Natural killer cell treated with Interleukin-12 subunit alpha and Interleukin-12 subunit beta and Interleukin-15 and Interleukin-18, amount 100 ng/mL, for 72 hours (primary cell): ENCODE data around the gene CYSLTR2. TPM values are rescaled to one million over a fixed set of nuclear protein-coding genes. Genes with fewer than 3 reads are reported as not detected.
"Not testable (repeated sequence)": the region's sequence is repeated elsewhere in the genome, so short reads cannot be mapped to it uniquely, and the experiment has no call there.

Experiments used
- ATAC-seq, 2 donors: fragments of 150-1000 bp; cut with Tn5 transposase in 1 of 2; sonication (Bioruptor Pico), chemical (Tn5 transposase) in 1 of 2; 2 replicates each; pipeline ENCODE4 v1.10.0; 2021
- DNase-seq: peaks from one replicate; pipeline ENCODE4 v3.0.0; 2022; ENCODE audit warnings: low spot score
- H3K27ac Mint-ChIP-seq, 2 donors: 1 replicate in 1 of 2; 2 replicates in 1 of 2; pipeline ENCODE4 v1.8.0; 2022; ENCODE audit warnings: mixed read lengths in 2 of 2, mild to moderate bottlenecking in 1 of 2, moderate library complexity in 1 of 2
- H3K27me3 Mint-ChIP-seq, 2 donors: 1 replicate in 1 of 2; 2 replicates in 1 of 2; pipeline ENCODE4 v1.8.0; 2022; ENCODE audit warnings: mixed read lengths in 2 of 2
- H3K36me3 Mint-ChIP-seq: one replicate; pipeline ENCODE4 v1.8.0; 2022; ENCODE audit warnings: mixed read lengths
- H3K4me1 Mint-ChIP-seq, 2 donors: 1 replicate in 1 of 2; 2 replicates in 1 of 2; pipeline ENCODE4 v1.8.0; 2022; ENCODE audit warnings: low read depth in 2 of 2, mixed read lengths in 2 of 2, mild to moderate bottlenecking in 1 of 2
- H3K4me3 Mint-ChIP-seq: one replicate; pipeline ENCODE4 v1.8.0; 2022; ENCODE audit warnings: mixed read lengths
- H3K9me3 Mint-ChIP-seq: 2 replicates; pipeline ENCODE4 v1.8.0; 2022; ENCODE audit warnings: mixed read lengths
- total RNA-seq, 2 donors: library from RNA; stranded (reverse); gene quantifications; one replicate each; pipeline ENCODE4 v1.2.3, GENCODE V29; 2022

Gene CYSLTR2
- total RNA-seq, 2 donors from 2014 or later, result 3.3 to 15.8 TPM

DNA sequence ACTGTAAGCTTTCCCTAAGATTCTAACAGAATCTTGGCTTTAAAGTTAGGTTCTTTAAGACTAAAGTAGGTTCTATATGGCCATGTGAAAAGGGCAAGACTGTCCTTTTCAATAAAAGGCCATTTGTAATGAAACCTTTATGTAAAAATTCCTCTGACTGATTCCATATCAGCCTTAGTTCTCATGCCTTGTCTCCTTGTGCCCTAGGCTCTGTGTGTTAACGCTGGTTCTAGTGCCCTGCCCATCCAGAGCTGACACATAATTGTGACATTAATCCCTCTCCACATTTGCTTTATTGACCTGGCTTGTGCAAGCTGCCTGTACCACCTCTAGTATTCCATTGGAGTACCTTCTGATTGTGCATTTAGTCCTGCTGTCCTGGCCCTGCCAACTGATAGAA is 28.2 kb downstream of the CYSLTR2 start:
- no peak overlapping the region for H3K27ac Mint-ChIP-seq
- ATAC-seq (no peak), DNase-seq (no peak)
- H3K27me3 Mint-ChIP-seq, result no peaks in the 10 kb centered on the region
- H3K4me1 Mint-ChIP-seq, result peaks cover 20 to 33% of the 10 kb centered on the region in 2 donors
- peaks cover 6% of the 10 kb centered on the region for H3K36me3 Mint-ChIP-seq
- no peak overlapping the region for H3K4me3 Mint-ChIP-seq
- H3K9me3 Mint-ChIP-seq, result no peaks in the 10 kb centered on the region

DNA sequence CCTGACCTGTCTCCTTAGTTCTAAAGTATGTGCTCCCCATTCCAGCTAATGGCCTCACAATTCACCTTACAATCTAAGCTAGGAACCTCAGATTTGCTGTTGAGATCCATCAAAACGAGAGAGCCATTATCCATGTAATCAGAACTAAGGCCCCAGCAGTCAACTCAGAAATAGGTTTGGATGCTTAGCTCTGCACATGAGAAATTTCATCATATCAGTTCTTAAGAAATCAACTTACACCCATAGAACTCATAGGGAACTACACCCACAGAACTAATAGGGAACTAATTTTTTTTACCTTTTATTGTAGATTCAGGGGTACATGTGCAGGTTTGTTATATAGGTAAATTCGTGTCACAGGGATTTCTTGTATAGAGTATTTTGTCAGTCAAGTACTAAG is 28.7 kb downstream of the CYSLTR2 start:
- Mint-ChIP-seq H3K9me3 (no peaks in the 10 kb centered on the region), H3K4me3 (no peak overlapping the region), H3K4me1 (peaks cover 14 to 28% of the 10 kb centered on the region in 2 donors), H3K36me3 (peaks cover 6% of the 10 kb centered on the region), H3K27me3 (no peaks in the 10 kb centered on the region), H3K27ac (no peak overlapping the region)
- DNase-seq (no peak), ATAC-seq (no peak)

DNA sequence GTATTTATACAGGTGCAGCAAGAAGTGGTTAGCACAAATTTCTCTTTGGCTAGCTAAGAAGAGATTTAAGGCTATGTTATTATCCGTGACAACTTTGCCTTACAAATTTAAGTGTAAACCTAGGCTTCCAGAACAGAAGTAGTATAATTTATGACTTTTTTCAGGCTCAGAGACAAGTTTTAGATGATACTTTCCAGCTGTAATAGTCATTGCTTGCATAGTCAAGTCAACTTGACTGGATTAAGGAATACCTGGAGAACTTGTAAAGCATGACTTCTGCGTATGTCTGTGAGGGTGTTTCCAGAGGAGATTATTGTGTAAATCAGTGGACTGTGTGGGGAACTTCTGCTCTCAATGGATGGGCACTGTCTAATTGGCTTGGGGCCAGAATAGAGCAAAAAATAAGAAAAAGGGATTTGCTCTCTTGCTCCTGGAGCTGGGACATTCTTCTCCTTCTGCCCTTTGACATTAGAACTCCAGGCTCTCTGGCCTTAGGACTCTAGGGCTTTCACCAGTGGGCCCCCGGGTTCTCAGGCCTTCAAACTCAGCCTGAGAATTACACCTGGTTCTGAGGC is 33.0 kb downstream of the CYSLTR2 start:
- Mint-ChIP-seq H3K36me3 (peaks cover 21% of the 10 kb centered on the region), H3K27me3 (no peaks in the 10 kb centered on the region), H3K9me3 (peaks cover 4% of the 10 kb centered on the region), H3K27ac (no peak overlapping the region), H3K4me1 (peaks cover 0 to 9% of the 10 kb centered on the region in 2 donors), H3K4me3 (no peak overlapping the region)
- ATAC-seq, result no peak
- DNase-seq, result no peak

DNA sequence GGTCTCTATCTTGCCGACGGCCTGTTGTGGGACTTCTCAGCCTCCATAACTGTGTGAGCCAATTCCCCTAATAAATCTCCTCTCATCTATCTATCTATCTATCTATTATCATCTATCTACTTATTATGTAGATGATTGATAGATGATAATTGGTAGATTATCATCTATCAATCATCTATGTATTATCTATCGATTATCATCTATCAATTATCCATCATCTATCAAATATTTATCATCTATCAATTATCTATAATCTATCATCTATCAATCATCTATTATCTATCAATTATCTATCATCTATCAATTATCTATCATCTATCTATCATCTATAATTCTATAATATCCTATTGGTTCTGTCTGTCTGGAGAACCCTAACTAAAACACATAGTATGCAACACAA is 33.5 kb downstream of the CYSLTR2 start:
- H3K27ac Mint-ChIP-seq, result no peak overlapping the region

DNA sequence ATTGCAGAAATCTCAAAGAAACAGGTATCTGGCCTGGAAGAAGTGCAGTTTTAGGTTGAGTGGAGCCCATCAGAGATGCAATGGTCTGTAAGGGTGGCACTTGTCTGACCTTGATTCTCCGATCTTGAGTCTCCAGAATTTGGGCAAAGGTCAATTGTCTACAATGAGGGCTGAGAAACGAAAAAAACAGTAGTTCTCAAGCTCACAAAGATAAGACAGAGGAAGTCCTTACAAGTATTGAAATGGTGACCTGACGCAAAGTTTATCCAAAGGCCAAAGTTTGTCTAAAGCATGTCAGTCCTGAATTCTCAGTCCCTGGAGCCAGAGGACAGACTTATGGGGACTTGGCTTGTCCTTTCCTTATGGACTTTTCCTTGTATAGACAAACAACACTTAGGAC is 40.3 kb downstream of the CYSLTR2 start:
- Mint-ChIP-seq H3K36me3 (peaks cover 17% of the 10 kb centered on the region), H3K4me3 (no peak overlapping the region), H3K4me1 (no peaks in the 10 kb centered on the region), H3K27ac (no peak overlapping the region), H3K27me3 (no peaks in the 10 kb centered on the region), H3K9me3 (peaks cover 4% of the 10 kb centered on the region)
- DNase-seq (no peak), ATAC-seq (no peak)

More for the DNA sequence above, 33.5 kb downstream of the CYSLTR2 start:
- no peaks in the 10 kb centered on the region for H3K27me3 Mint-ChIP-seq
- ATAC-seq (no peak), DNase-seq (no peak)
- peaks cover 0 to 9% of the 10 kb centered on the region in 2 donors for H3K4me1 Mint-ChIP-seq
- no peak overlapping the region for H3K4me3 Mint-ChIP-seq
- H3K36me3 Mint-ChIP-seq, result peaks cover 21% of the 10 kb centered on the region
- H3K9me3 Mint-ChIP-seq, result peaks cover 4% of the 10 kb centered on the region

DNA sequence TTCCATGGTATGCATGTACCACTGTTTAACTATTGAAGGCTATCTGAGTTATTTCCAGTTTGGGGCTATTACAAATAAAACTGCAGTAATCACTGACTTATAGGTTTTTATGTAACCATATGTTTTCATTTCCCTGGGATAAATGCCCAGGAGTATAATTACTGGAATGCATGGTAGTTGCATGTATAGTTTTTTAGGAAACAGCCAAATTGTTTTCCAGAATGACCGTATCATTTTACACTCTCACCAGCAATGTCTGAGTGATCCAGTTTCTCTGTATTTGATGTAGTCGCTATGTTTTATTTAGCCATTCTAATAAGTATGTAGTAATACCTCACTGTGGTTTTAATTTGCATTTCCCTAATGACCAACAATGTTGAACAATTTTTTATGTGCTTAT is 42.0 kb downstream of the CYSLTR2 start:
- no peak overlapping the region for H3K27ac Mint-ChIP-seq
- no peak for DNase-seq
- H3K27me3 Mint-ChIP-seq, result no peaks in the 10 kb centered on the region
- H3K4me3 Mint-ChIP-seq, result no peak overlapping the region
- H3K4me1 Mint-ChIP-seq, result no peaks in the 10 kb centered on the region
- H3K9me3 Mint-ChIP-seq, result peaks cover 4% of the 10 kb centered on the region
- no peak for ATAC-seq
- peaks cover 22% of the 10 kb centered on the region for H3K36me3 Mint-ChIP-seq

DNA sequence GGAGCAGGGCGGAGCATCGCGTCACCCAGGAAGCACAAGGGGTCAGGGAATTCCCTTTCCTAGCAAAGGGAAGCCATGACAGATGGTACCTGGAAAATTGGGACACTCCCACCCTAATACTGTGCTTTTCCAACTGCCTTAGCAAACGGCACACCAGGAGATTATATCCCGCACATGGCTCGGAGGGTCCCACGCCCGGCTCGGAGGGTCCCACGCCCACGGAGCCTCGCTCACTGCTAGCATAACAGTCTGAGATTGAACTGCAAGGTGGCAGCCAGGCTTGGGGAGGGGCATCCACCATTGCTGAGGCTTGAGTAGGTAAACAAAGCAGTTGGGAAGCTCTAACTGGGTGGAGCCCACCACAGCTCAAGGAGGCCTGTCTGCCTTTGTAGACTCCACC is 42.9 kb downstream of the CYSLTR2 start:
- H3K4me3 Mint-ChIP-seq, result not testable (repeated sequence)

DNA sequence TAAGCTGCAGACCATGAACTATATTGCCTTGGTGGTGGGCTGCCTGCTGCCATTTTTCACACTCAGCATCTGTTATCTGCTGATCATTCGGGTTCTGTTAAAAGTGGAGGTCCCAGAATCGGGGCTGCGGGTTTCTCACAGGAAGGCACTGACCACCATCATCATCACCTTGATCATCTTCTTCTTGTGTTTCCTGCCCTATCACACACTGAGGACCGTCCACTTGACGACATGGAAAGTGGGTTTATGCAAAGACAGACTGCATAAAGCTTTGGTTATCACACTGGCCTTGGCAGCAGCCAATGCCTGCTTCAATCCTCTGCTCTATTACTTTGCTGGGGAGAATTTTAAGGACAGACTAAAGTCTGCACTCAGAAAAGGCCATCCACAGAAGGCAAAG is 53.7 kb downstream of the CYSLTR2 start:
- peak; percentile 61 for DNase-seq

More for the DNA sequence above, 42.9 kb downstream of the CYSLTR2 start:
- H3K9me3 Mint-ChIP-seq, H3K27ac Mint-ChIP-seq, H3K4me1 Mint-ChIP-seq, H3K27me3 Mint-ChIP-seq, ATAC-seq, DNase-seq: not testable (repeated sequence)
- peaks cover 22% of the 10 kb centered on the region for H3K36me3 Mint-ChIP-seq

DNA sequence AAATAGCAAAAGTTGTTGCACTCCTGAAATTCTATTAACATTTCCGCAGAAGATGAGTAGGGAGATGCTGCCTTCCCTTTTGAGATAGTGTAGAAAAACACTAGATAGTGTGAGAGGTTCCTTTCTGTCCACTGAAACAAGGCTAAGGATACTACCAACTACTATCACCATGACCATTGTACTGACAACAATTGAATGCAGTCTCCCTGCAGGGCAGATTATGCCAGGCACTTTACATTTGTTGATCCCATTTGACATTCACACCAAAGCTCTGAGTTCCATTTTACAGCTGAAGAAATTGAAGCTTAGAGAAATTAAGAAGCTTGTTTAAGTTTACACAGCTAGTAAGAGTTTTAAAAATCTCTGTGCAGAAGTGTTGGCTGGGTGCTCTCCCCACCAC is 55.0 kb downstream of the CYSLTR2 start:
- Mint-ChIP-seq H3K4me1 (peaks cover 68 to 76% of the 10 kb centered on the region in 2 donors), H3K4me3 (peak overlapping the region; percentile 79), H3K9me3 (peaks cover 26% of the 10 kb centered on the region), H3K27me3 (no peaks in the 10 kb centered on the region), H3K27ac (peak overlapping the region; percentile 82 to 93), H3K36me3 (peaks cover 44% of the 10 kb centered on the region)
- ATAC-seq (no peak), DNase-seq (no peak)

More for the DNA sequence above, 53.7 kb downstream of the CYSLTR2 start:
- peak overlapping the region; percentile 82 to 93 for H3K27ac Mint-ChIP-seq
- peak overlapping the region; percentile 79 for H3K4me3 Mint-ChIP-seq
- H3K9me3 Mint-ChIP-seq, result peaks cover 24% of the 10 kb centered on the region
- peak; percentile 44 to 72 for ATAC-seq
- no peaks in the 10 kb centered on the region for H3K27me3 Mint-ChIP-seq
- peaks cover 68 to 80% of the 10 kb centered on the region in 2 donors for H3K4me1 Mint-ChIP-seq
- peaks cover 44% of the 10 kb centered on the region for H3K36me3 Mint-ChIP-seq

DNA sequence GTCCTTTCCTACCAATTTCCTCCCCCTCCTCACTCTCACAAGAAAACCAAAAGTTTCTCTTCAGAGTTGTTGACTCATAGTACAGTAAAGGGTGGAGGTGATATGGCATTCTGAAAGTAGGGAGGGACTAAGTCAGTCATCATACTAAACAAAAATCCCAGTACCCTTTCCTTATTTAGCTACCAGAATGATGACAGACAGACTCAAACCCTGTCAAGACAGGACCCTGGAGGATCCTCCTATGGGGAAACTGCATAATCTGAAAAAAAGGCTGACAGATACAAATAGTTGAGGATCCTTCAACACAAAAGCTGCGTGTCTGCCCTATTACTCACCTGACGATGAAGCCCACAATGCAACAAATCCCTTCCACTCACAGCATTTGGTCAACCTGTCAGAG is 55.5 kb downstream of the CYSLTR2 start:
- ATAC-seq (peak; percentile 81 to 85), DNase-seq (peak; percentile 61)
- no peaks in the 10 kb centered on the region for H3K27me3 Mint-ChIP-seq
- peaks cover 27% of the 10 kb centered on the region for H3K9me3 Mint-ChIP-seq
- peaks cover 66 to 74% of the 10 kb centered on the region in 2 donors for H3K4me1 Mint-ChIP-seq
- peak overlapping the region; percentile 82 to 93 for H3K27ac Mint-ChIP-seq
- peak overlapping the region; percentile 79 for H3K4me3 Mint-ChIP-seq
- peaks cover 44% of the 10 kb centered on the region for H3K36me3 Mint-ChIP-seq

DNA sequence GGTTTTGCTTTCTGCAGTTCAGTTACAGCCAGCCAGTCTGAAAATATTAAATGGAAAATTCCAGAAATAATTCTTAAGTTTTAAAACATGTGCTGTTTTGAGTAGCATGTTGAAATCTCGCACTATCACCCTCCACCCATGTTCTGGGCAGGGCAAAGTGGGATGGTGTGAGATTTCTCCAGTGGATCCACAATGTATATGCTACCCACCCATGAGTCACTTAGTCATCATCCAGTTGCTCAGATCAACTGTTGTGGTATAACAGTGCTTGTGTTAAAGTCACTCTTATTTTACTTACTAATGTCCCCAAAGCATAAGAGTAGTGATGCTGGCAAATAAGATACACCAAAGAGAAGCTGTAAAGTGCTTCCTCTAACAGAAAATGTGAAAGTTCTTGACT is 56.4 kb downstream of the CYSLTR2 start:
- H3K4me3 Mint-ChIP-seq, result peak overlapping the region; percentile 55
- peaks cover 38% of the 10 kb centered on the region for H3K36me3 Mint-ChIP-seq
- H3K27ac Mint-ChIP-seq, result peak overlapping the region; percentile 82 to 93
- DNase-seq (peak; percentile 77), ATAC-seq (peak; percentile 78 to 88)
- H3K4me1 Mint-ChIP-seq, result peaks cover 57 to 65% of the 10 kb centered on the region in 2 donors
- no peaks in the 10 kb centered on the region for H3K27me3 Mint-ChIP-seq
- peaks cover 20% of the 10 kb centered on the region for H3K9me3 Mint-ChIP-seq

DNA sequence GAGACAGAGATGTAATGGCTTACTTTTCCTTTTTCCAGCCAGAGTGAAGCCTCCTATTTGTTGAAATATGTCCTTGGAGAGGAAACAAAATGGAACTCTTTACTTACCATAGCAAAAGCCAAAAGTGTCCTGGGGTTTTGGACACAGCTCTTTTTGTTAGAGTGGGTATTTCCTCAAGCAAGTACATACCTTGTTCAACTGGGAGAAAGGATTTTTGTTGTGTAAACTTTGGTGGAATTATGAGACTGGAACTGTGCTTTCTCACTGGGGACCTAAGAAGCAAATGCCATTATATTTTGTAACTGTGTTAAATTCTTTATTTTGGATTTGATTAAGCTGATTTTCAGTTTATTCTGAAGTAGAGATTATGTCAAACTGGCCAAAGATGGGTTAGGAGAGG is 58.4 kb downstream of the CYSLTR2 start:
- Mint-ChIP-seq H3K27me3 (no peaks in the 10 kb centered on the region), H3K4me3 (no peak overlapping the region), H3K36me3 (peaks cover 38% of the 10 kb centered on the region), H3K4me1 (peaks cover 46 to 49% of the 10 kb centered on the region in 2 donors), H3K27ac (peak overlapping the region; percentile 82 to 93), H3K9me3 (peaks cover 25% of the 10 kb centered on the region)
- DNase-seq, result no peak
- no peak for ATAC-seq

DNA sequence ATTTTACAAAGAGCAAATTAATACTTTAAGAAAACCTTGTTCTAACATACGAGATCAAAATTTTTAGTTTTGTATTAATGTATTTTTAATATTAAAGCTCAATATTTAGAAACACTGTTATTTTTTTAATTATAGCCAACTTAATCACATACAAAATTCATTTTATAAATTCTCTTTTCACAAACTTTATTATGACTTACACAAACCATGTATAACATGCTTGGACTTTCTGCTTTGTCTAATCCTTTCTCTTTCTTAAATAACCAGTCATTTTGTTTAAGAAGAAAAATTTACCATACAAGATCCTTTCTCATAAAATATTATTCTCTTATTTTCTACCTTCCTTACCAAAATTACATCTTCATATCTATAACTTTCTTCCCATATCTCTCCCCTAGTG is 62.2 kb downstream of the CYSLTR2 start:
- ATAC-seq (no peak), DNase-seq (no peak)
- Mint-ChIP-seq H3K27me3 (no peaks in the 10 kb centered on the region), H3K9me3 (peaks cover 14% of the 10 kb centered on the region), H3K36me3 (peaks cover 20% of the 10 kb centered on the region), H3K4me1 (peaks cover 11 to 14% of the 10 kb centered on the region in 2 donors), H3K4me3 (no peak overlapping the region), H3K27ac (no peak overlapping the region)

DNA sequence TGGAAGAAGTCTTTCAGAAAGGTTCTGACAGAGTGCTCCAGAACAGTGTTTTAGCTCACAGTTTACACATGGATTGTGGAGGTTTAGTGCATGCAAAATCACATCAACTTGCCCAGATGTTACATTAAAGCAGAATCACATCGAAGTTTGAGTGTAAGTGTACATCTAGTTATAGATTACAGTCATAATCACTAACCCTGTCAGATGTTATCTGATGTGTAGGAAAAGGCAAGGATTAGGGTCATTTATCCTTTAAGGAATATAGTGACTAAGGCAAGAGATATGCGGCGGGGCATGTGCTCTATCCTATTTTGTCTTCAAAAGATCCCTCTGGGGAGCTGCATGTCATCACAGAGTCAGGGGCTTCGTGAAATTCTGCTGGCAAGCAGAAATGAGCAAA is 66.9 kb downstream of the CYSLTR2 start:
- no peak overlapping the region for H3K27ac Mint-ChIP-seq
- ATAC-seq (no peak), DNase-seq (no peak)
- H3K36me3 Mint-ChIP-seq, result peaks cover 15% of the 10 kb centered on the region
- no peak overlapping the region for H3K4me3 Mint-ChIP-seq
- H3K9me3 Mint-ChIP-seq, result peaks cover 10% of the 10 kb centered on the region
- H3K4me1 Mint-ChIP-seq, result peaks cover 0 to 9% of the 10 kb centered on the region in 2 donors
- H3K27me3 Mint-ChIP-seq, result no peaks in the 10 kb centered on the region

DNA sequence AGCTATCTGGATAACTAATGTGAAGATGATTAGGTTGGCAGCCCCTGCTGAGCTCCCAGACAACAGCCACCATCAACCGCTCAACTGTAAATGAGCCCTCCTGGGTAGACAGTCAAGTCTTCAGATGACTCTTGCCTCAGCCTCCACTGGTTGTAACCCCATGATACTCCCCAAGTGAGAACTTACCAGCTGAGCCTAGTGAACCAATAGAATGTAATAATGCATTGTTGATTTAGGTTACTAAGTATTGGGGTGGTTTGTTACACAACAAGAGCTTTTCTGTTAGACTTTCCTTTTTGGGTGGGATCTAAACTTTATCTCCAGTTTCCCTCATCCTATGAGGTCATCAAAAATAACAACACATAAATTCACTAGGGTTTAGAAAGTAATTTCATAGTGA is 69.4 kb downstream of the CYSLTR2 start:
- no peaks in the 10 kb centered on the region for H3K27me3 Mint-ChIP-seq
- ATAC-seq (no peak), DNase-seq (no peak)
- H3K9me3 Mint-ChIP-seq, result peaks cover 3% of the 10 kb centered on the region
- H3K4me3 Mint-ChIP-seq, result no peak overlapping the region
- H3K36me3 Mint-ChIP-seq, result peaks cover 3% of the 10 kb centered on the region
- no peak overlapping the region for H3K27ac Mint-ChIP-seq
- peaks cover 0 to 6% of the 10 kb centered on the region in 2 donors for H3K4me1 Mint-ChIP-seq
